RPMI7951 (cell line): Measurements from ENCODE around the gene PSAP. TPM values are rescaled to one million over a fixed set of nuclear protein-coding genes. Genes with fewer than 3 reads are reported as not detected.

Experiments used
- DNase-seq: peaks from one replicate; pipeline ENCODE4 v3.0.0-alpha.2; 2012; ENCODE audit warnings: low read depth
- total RNA-seq: library from RNA; depleted of rRNA; stranded (reverse); fragments of >200 nt; shearing (Covaris generic); gene quantifications from 2 replicates; pipeline ENCODE4 v1.2.3, GENCODE V29; 2014

Gene PSAP
- total RNA-seq, 1 experiment from 2014 or later = 324 TPM

- no peak for DNase-seq
Observed at GRCh38 chr10:71829171-71829570, 21.9 kb downstream of the PSAP start.

GRCh38 chr10:71828702-71829101 is 22.3 kb downstream of the PSAP start:
- DNase-seq = no peak

GRCh38 chr10:71827852-71828251 is 23.2 kb downstream of the PSAP start:
- DNase-seq = no peak

- no peak for DNase-seq
Observed at GRCh38 chr10:71825217-71825616, 25.8 kb downstream of the PSAP start.

- DNase-seq = no peak
Observed at GRCh38 chr10:71824333-71824732, 26.7 kb downstream of the PSAP start.

GRCh38 chr10:71823356-71823755 is 27.7 kb downstream of the PSAP start:
- DNase-seq = no peak

DNA sequence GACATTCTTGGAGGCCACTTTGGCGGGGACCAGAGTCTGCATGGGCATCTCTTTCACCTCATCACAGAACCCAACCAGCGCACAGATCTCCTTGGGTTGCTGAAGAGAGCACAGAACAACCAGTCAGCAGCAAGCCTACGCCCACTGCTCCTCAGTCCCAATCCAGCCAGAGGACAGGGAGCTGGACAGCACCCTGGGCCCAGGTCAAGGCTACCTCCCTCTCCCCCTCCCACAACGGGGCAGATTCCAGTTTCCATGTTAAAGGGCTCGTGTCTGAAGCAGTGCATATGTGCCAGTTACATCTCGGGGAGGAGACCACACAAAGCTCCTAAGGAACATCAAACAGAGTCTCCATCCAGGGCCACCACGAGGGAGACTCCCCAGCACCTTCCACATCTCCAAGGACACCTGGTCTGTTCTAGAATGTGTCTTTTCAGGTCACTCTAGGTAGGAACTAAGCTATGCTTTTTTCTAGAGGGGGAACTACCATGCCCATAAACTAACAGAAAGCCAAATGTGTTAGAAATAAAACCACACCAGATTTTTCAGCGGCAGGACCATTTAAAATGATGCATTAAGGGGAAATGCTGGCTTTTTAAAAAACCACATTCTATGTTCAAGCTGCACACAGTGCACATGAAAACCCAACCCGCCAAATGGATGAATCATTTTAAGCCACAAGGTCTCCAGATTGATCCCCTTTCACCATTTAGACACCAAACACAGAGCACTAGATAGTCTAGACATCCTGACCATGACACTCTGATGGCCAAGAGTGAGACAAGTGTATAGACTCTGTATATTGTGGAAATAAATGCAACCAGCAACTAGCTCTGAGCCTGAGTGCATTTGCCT is 28.9 kb downstream of the PSAP start:
- peak; percentile 65 for DNase-seq

DNA sequence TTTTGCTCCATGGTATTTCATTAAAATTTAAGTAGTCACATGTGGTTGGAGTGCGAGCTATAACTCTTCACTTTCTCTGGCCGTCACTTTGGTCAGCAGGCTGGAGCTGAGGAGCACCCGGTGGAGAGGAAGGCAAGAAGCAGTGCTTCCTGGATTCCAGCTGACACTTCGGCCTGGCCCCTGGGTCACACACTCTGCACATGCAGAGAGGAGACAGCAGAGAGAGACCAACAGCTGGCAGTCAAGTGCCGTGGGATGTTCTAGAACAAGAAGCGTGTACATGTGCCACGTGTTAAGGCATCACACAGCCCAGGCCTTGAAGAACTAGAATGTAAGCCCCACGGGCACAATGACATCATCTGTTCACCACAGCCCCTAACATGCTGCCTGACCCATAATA is 30.1 kb downstream of the PSAP start:
- no peak for DNase-seq

- DNase-seq = no peak
Observed at GRCh38 chr10:71819985-71820384, 31.1 kb downstream of the PSAP start.

- DNase-seq = no peak
Observed at GRCh38 chr10:71819441-71819861, 31.6 kb downstream of the PSAP start.

DNA sequence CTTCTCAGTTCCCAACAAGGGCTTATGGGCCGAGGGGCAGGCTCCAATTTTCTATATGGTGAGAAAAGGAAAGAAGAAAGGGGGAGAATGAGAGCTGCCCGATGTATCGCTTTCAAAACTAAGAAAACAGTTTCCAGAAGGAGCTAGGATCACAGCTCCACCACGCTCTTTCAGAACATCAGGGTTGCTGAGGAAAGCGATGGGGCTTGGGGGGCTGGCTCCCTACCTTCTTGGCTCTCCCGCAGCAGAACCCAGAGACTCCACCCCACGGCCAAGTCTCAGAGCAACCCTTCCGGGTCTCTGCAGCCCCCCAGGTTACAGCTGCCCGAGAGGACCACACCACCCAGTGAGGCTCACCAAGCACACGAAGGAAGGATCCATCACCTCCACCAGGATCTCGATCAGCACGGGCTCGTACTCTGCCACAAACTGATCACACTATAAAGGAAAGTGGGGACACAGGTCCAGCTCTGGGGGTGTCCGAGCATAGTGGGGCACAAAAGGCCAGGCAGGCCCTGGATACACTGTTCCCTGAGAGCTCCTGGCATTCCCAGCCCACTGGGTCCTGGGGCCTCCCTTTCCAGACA is 32.3 kb downstream of the PSAP start:
- DNase-seq = no peak

DNA sequence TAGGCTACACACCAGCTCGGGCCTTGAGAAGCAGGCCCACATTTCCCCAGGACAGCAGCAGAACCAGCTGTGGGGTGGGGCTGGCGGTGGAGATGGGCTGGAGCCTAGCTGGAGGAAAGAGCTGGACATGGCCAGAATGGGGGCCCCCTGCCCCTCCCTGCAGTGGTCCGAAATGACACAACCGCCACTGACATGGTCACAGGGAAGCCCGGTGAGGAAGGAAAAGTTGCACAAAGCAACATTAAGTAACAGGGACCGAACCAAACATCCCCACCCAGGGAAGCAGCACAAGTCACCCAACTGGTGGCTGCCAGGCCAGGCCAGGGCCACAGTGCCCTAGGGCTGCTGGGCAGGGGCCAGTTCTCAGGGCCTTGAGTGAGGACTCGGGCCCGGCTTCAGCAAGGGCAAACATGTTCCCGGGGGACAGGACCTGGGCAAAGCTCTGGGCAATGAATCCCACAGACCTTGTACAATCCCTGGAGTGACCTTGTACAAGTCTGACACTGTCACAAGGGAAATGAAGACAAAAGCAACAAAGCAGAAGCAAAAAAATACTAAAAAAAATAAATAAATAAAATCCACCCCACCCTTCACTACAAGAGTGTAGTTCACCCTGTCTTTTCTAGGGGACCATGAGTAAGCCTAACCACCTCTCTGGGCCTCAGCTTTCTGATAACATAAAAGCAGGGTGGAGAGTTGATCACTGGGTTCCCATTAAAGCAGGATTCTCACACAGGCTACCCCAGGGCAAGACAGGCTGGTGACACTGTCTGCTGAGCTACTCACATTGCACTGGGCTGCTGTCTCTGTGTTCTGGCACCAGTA is 33.0 kb downstream of the PSAP start:
- DNase-seq = no peak

DNA sequence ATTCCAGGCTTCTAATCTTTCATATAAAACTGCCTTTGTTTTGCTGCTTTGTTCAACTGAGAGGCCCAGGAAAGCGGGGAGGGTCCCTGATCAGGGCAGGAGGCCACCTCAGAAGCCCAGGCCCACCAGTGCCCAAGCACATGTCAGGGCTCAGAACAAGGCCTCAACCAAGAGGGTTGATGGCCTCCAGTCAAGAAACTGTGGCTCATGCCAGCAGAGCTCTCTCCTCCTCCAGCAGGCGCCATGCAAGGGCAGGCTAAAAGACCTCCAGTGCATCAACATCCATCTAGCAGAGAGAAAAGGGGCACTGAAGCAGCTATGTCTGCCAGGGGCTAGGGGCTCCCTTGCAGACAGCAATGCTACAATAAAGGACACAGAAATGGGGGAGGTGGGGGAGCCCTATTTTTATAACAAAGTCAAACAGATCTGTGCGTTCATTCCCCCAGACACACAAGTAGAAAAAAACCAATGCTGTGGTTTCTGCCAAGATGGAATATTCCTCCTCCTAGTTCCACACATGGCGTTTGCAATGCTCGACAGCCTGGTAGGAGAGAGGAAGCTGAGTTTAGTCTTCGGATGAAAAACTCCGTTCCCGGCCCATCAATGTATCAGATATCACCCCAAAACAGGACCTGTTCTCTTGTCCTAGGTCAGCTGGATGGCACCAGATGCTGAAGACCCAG is 34.0 kb downstream of the PSAP start:
- no peak for DNase-seq

- DNase-seq = no peak
Observed at GRCh38 chr10:71816421-71816851, 34.6 kb downstream of the PSAP start.

GRCh38 chr10:71815515-71816130 is 35.4 kb downstream of the PSAP start:
- no peak for DNase-seq

GRCh38 chr10:71814922-71815411 is 36.1 kb downstream of the PSAP start:
- no peak for DNase-seq

DNA sequence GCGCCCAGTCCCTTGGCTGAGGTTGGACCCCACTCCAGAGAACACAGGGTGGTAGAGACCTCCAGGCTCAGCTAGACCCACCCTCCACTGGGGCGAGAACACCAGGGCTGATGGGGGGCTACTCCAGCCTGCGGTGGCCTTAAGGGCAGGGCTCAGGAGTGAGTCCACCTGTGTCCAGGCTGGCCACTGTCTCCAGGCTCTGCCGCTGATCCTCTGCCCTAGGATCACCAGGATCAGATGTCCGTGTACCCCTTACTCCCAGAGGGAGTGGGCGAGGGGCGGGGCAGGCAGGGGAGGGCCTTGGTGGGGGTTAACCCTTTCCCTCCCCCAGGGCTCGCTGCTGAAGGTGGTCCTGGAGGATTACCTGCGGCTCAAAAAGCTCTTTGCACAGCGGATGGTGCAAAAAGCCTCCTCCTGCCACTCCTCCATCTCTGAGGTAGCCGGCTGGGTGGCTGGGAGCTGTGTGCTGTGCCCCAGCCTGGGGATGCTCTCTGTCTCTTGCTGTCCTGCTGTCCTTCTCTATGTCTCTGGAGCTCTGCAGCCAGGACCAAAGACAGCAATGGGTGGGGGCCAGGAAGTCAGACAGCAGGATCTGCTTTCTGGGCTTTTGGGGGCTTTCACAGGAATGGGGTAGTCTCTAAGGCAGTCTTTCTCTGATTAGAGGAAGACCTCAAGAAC is 38.0 kb downstream of the PSAP start:
- no peak for DNase-seq

DNA sequence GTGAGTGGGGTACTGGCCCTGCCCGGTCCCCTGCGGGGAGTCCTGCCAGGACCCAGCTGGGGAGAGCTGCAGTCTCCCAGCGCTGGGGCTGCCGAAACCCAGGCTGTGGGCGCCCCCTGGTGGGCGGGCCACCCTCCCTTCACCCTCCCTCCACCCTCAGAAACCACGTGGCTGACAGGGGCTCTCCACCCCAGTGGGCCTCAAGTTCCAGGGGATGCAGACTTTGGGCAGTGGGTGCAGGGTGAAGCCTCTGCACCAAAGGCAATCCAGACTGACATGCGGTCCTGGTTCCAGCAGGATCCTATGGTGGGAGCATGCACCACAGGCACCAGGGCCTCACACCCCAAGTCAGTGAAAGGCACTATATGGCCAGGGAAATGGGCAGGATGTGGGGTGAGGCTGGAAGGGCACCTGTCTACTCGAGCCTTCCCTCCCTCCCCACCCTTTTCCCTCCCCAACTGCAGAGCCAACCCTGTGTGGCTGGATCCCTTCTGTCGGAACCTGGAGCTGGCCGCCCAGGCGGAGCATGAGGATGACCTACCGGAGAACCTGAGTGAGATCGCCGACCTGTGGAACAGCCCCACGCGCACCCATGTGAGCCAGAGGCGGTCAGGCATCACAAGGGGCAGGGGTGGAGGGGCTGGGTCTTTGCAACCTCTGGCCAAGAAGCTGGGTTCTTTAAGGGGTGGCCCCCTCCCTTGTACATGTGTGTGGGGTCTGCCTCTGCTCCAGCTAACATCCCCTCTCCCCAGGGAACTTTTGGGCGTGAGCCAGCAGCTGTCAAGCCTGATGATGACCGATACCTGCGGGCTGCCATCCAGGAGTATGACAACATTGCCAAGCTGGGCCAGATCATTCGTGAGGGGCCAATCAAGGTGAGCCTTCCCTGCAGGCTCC is 38.8 kb downstream of the PSAP start:
- DNase-seq = peak; percentile 31

DNA sequence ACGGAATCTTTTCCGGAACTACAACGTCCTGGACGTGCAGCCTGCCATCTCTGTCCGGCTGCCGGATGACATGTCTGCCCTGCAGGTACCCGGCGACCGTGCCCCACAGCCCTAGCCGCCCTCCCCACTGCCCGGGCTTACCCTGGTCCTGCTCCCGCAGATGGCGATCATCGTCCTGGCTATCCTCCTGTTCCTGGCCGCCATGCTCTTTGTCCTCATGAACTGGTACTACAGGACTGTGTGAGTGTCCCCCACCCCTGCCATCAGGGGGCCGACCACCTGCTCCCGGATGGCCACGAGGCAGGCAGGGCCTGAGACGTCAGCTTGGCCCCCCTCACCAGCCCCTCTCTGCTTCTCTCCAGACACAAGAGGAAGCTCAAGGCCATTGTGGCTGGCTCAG is 39.7 kb downstream of the PSAP start:
- DNase-seq = no peak
